GM12872 (cell line): ENCODE results near the gene OSBPL10.

Experiments used
- TF ChIP-seq, protein P1 (sequence below): IDR thresholded peaks from 3 replicates; pipeline ENCODE4 v1.5.1; 2011; ENCODE audit warnings: low read depth, mild to moderate bottlenecking, low read length, moderate library complexity; ENCODE audit not compliant: insufficient read depth

The OSBPL10 gene

GRCh38 chr3:31980530-31981205, 394 bp downstream of the OSBPL10 start:
- TF ChIP-seq, protein P1, sequence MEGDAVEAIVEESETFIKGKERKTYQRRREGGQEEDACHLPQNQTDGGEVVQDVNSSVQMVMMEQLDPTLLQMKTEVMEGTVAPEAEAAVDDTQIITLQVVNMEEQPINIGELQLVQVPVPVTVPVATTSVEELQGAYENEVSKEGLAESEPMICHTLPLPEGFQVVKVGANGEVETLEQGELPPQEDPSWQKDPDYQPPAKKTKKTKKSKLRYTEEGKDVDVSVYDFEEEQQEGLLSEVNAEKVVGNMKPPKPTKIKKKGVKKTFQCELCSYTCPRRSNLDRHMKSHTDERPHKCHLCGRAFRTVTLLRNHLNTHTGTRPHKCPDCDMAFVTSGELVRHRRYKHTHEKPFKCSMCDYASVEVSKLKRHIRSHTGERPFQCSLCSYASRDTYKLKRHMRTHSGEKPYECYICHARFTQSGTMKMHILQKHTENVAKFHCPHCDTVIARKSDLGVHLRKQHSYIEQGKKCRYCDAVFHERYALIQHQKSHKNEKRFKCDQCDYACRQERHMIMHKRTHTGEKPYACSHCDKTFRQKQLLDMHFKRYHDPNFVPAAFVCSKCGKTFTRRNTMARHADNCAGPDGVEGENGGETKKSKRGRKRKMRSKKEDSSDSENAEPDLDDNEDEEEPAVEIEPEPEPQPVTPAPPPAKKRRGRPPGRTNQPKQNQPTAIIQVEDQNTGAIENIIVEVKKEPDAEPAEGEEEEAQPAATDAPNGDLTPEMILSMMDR, result no peak

DNA sequence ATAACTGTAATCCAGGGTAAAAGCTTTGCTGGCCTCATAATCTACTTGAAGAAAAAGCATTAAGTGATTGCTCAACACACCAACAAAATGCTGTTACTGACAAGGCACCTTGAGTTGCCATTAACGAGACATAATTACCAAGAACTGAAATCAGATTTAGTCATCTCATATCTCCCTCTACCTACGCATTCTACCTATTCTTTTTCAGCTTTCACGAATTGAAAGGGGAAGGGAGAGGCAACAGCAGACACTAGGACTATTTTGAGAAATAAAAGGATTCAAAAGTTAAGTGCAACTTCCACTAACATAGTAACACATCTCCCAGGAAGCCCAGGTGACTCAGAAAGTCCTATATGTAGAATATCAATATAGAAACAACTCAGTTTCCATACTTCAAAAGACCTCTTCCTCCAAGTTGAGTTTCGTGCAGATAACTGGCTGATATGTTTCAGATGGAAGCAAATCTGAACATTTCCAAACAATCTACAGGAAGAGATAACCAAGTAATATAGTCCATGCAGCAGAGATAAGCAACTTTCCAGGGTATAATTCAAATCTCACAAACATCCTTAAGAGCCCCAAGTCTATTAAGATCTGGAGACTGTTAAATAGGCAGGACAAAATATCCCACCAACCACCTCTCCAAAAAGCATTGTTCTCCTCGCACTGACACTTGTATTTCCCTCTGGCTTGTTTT, 1.9 kb downstream of the OSBPL10 start:
- TF ChIP-seq, protein P1, result no peak

GRCh38 chr3:31978553-31978952, 2.5 kb downstream of the OSBPL10 start:
- TF ChIP-seq, protein P1, result no peak

GRCh38 chr3:31977736-31978135, 3.3 kb downstream of the OSBPL10 start:
- TF ChIP-seq, protein P1, result no peak

DNA sequence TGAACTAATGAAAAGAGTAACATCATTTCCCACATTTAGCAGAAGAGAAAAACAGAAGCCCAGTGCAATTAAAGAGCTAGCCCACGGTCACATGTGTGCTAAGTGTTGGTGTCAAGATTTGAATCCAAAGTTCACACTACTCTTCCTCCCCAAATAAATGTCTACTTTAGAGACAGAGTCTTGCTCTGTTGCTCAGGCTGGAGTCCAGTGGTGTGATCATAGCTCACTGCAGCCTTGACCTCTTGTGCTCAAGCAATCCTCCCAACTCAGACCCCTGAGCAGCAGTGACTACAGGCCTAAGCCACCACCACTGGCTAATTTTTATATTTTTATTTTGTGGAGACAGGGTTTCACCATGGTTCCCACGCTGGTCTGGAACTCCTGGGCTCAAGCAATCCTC, 4.8 kb downstream of the OSBPL10 start:
- TF ChIP-seq, protein P1, result no peak

- TF ChIP-seq, protein P1, result no peak
Observed at GRCh38 chr3:31974964-31975363, 6.1 kb downstream of the OSBPL10 start.

DNA sequence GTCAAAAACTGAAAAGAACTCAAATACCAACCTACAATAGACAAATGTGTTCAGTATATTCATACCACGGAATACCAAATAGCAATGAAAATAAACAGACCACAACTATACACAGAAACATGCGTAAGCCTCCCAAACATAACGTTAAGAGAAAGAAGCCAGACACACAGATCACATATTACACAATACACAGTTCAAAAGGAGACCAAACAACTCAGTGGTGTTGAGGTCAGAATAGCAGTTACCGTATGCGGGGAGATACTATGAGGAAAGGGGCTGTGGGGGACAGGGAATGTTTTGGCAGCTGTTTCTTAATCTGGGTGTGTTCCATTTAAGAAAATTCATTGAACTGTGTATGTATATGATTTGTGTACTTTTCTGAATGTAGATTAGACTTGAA, 6.6 kb downstream of the OSBPL10 start:
- TF ChIP-seq, protein P1, result no peak
